Purkinje cell (primary cell): ENCODE measurements around the gene SYNDIG1L. TPM values are rescaled to one million over a fixed set of nuclear protein-coding genes. Genes with fewer than 3 reads are reported as not detected.

Source experiments
- polyA plus RNA-seq: library from polyadenylated mRNA; unstranded; fragments of >200 nt; fragmentation: Nextera tagmentation; gene quantifications from 2 replicates; pipeline ENCODE4 v1.2.1, GENCODE V29; 2014

Gene SYNDIG1L
- polyA plus RNA-seq, result not detected in 2 replicates

GRCh38 chr14:74426202-74426582 is at the start of gene SYNDIG1L:
Gene SYNDIG1L (minus strand): TSS chr14:74426210. CDS start chr14:74409744, 16,466 bp downstream.

Other genes starting within 250 kb of the SYNDIG1L start
- not detected in 2 replicates for gene VSX2, start 186.8 kb downstream of the SYNDIG1L start, polyA plus RNA-seq
- gene ABCD4, start 123.3 kb downstream of the SYNDIG1L start, polyA plus RNA-seq, result 0.91 and 7.6 TPM in 2 replicates
- gene VRTN, start 77.7 kb downstream of the SYNDIG1L start, polyA plus RNA-seq, result not detected in 2 replicates
- gene NPC2, start 67.1 kb upstream of the SYNDIG1L start, polyA plus RNA-seq, result 81.6 and 104 TPM in 2 replicates
- gene ISCA2, start 67.6 kb upstream of the SYNDIG1L start, polyA plus RNA-seq, result 19.1 and 54.8 TPM in 2 replicates
- gene LTBP2, start 186.0 kb upstream of the SYNDIG1L start, polyA plus RNA-seq, result 0.46 and 0.65 TPM in 2 replicates